ENCODE measurements around the gene NFYC.
"Not testable (repeated sequence)": the region's sequence is repeated elsewhere in the genome, so short reads cannot be mapped to it uniquely, and the experiment has no call there.

Gene NFYC

GRCh38 chr1:40706626-40707025, 15.1 kb downstream of the NFYC start:
- DNase-seq (ENCODE audit: low spot score) = no peak

- no peak for DNase-seq (ENCODE audit: low spot score)
Observed at GRCh38 chr1:40708750-40709099, 17.2 kb downstream of the NFYC start.

- DNase-seq (ENCODE audit: low spot score) = peak; percentile 88
Observed at GRCh38 chr1:40709100-40709801, 17.7 kb downstream of the NFYC start.

GRCh38 chr1:40709802-40710278, 18.3 kb downstream of the NFYC start:
- DNase-seq (ENCODE audit: low spot score) = no peak

GRCh38 chr1:40710581-40711315, 19.2 kb downstream of the NFYC start:
- DNase-seq (ENCODE audit: low spot score) = no peak

- DNase-seq (ENCODE audit: low spot score) = peak; percentile 54
Observed at GRCh38 chr1:40711465-40712404, 20.2 kb downstream of the NFYC start.

- DNase-seq (ENCODE audit: low spot score) = no peak
Observed at GRCh38 chr1:40712405-40712944, 21.0 kb downstream of the NFYC start.

- DNase-seq (ENCODE audit: low spot score) = no peak
Observed at GRCh38 chr1:40712997-40713396, 21.5 kb downstream of the NFYC start.

- no peak for DNase-seq (ENCODE audit: low spot score)
Observed at GRCh38 chr1:40715491-40716059, 24.1 kb downstream of the NFYC start.

GRCh38 chr1:40717065-40717464, 25.6 kb downstream of the NFYC start:
- no peak for DNase-seq (ENCODE audit: low spot score)

GRCh38 chr1:40717955-40718354, 26.5 kb downstream of the NFYC start:
- DNase-seq (ENCODE audit: low spot score) = no peak

- no peak for DNase-seq (ENCODE audit: low spot score)
Observed at GRCh38 chr1:40720493-40720892, 29.0 kb downstream of the NFYC start.

- DNase-seq (ENCODE audit: low spot score) = no peak
Observed at GRCh38 chr1:40722622-40723021, 31.1 kb downstream of the NFYC start.

GRCh38 chr1:40723196-40723955, 31.9 kb downstream of the NFYC start:
- no peak for DNase-seq (ENCODE audit: low spot score)

GRCh38 chr1:40727662-40728061, 36.2 kb downstream of the NFYC start:
- DNase-seq (ENCODE audit: low spot score) = not testable (repeated sequence)

- DNase-seq (ENCODE audit: low spot score) = not testable (repeated sequence)
Observed at GRCh38 chr1:40729316-40729862, 37.9 kb downstream of the NFYC start.

GRCh38 chr1:40732756-40733301, 41.3 kb downstream of the NFYC start:
- no peak for DNase-seq (ENCODE audit: low spot score)

- DNase-seq (ENCODE audit: low spot score) = no peak
Observed at GRCh38 chr1:40734882-40735628, 43.6 kb downstream of the NFYC start.

GRCh38 chr1:40736085-40736531, 44.6 kb downstream of the NFYC start:
- DNase-seq (ENCODE audit: low spot score) = no peak

GRCh38 chr1:40738831-40739230, 47.3 kb downstream of the NFYC start:
- DNase-seq (ENCODE audit: low spot score) = no peak

All from hematopoietic multipotent progenitor cell treated with erythropoietin and hydrocortisone succinate and interleukin-3 and kit ligand, for 17 days (in vitro differentiated cells).